HG03378 (cell line): Measurements from ENCODE around the gene IGF1.

Experiments
- ATAC-seq: cut with Tn5 transposase; IDR thresholded peaks from one replicate; pipeline ENCODE4 v1.9.1; 2021; ENCODE audit warnings: mild to moderate bottlenecking, moderate library complexity; ENCODE audit not compliant: unreplicated experiment

IGF1 gene

DNA sequence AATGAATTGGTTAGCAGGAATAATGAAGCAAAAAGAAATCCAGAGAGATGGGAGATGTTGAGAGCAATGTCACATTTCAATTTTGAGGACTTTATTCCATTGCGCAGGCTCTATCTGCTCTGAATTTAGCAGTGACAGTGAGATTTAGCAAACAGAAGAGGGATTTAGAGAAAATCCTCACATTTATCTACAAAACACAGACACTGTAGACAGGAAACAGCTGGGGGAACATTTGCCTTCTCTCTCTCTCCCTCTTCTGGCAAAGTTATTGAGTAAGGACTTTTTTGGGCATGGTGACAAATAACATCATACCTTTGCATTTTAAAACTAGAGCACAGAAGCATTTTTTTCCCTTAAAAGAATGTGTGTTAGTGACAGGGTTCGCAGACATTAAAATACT lies at the start of gene IGF1:
IGF1 (minus strand) TSS at position 158 of the 400 bp plus-strand sequence. CDS start 182 bp downstream, outside the sequence.
- no peak for ATAC-seq

DNA sequence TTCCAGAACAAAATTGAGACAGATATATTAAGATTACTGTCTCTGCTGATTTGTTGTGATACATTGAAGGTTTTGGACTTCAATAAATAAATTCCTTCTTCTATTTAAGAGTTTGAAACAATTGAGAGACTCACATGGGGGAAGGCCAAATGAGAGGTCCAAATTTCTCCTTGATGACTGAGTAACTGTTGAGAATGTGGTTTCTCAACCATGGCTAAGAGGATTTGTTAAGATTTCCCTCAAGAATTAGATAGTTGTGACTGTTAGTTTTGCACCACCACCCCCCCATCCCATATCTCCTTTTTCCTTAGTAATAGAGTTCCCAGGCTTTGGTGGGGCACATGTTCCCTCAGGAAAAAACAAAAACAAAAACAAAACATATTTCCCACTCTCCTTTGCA lies 47.7 kb upstream of the IGF1 start:
- no peak for ATAC-seq

DNA sequence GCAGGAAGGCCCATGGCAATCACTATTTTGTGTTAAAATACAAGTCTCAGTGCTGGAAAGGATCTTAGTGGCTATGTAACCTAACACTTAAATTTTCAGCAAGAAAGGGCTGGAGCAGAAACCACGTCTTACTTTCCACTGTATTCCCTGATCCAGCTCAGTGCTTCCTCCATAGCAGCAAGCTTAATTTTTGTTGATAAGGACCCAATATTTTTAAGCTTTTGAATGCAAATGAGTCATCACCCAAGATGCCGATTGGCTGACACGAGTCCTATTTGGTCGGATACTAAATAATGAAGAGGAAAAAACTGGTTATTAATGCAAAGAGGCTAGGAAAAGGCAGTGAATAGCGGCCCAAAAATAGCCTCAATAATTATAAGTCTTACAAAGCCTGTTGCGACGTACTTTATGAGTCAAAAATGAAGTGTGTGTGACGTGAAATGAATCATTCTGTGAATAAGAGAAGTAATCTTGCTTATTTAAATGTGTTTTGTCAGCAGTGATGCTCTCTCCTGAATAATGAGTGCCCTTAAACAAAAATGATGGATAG lies 46.9 kb upstream of the IGF1 start:
- no peak for ATAC-seq

DNA sequence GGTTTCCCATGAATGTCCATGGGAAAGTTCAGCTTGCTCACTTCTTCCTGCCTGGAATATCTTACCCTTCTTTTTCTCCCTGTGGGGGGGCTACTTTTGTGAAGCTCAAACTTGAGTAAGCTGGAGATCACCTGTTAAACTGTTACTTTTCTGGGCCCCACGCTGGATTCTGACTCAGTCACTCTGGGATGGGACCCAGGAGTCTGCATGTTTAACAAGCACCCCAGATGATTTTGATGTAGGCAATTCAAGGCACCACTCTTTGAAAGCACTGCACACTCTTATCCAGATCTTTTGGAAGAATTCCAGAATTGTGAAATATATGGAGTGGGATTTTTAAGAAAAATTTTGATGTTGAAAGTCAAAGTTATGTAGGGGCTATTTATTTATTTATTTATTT lies 46.3 kb upstream of the IGF1 start:
- ATAC-seq: no peak

DNA sequence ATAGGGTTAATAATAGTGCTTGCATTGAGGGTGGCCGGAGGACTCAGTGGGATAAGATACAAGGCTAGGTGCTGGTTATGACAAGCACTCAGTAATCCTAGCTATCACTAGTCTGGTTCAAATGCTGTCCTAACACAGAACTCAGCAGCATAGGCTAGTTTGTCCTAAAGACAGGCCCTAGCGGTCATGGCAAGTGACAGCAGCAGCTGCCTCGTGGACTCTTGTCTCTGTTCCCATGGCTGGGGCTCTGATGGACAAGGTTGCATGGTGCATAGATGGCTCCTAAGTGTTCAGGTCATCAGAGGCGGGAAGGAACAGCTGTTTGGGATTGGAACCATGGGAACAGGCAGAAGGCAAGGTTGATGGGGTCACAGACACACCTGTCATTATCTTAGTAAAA lies 42.4 kb upstream of the IGF1 start:
- ATAC-seq: no peak

DNA sequence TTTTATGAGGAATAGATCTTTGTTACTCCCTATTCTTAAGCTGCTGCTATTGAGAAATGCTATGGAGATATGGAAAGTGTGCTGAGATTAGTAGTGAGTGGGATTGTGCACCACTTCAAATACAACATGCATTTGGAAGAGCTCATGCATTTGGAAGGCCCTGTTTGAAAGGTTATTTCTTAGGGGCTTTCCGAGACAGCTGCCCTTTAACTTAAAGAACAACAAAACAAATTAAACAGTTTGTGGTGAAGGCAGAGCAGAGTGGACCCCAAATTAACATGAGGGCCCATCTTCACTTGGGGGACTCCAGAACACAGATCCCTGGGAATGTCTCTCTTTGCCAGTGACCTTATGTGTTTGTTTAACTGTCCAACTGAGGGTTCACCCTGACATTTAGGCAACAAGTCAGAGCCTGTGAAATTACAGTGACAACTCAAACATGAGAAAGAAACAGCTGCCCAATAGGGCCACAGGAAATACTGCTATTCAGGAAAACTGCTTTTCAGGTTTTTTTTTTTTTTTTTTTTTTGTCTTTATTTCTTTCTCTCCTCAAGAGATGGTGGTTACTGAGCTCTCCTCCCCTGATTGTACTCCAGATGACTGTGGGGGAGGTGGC lies 41.4 kb upstream of the IGF1 start:
- no peak for ATAC-seq

DNA sequence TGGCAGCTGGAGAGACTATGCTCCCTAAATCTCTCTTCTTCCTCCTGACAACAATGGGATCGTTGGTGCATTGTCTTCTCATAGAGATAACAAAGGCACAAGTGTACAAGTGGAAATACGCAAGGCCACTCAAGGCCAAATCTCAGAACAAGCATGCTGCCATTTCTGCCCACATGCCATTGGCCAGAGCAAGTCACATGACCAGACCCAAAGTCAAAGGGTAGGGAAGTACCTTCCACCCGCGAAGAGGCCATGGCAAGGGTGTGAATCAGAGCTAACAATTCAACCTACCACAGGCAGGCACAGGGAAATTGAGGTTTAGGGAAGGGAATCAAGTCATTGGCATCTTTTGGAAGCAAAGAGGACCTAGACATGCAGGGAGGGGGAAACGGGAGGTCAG lies 38.5 kb upstream of the IGF1 start:
- no peak for ATAC-seq

DNA sequence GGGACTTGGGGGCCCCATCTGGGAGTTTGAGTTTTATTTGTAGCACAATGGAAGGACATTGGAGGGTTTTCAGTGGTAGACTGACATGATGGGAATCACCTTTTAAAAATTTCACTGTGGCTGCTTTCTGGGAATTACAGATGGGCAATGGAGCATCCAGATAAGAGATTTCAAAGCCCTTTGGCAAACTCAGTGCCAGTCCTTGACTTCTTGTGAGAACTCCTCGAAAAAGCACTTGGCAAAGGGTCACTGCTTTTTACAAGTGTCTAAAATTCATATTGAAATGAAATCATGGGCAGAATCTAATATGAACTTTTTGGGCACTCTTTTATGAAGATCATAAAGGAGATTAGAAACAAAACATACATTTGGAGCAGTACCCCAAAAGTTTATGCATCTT lies 34.3 kb upstream of the IGF1 start:
- ATAC-seq: no peak

DNA sequence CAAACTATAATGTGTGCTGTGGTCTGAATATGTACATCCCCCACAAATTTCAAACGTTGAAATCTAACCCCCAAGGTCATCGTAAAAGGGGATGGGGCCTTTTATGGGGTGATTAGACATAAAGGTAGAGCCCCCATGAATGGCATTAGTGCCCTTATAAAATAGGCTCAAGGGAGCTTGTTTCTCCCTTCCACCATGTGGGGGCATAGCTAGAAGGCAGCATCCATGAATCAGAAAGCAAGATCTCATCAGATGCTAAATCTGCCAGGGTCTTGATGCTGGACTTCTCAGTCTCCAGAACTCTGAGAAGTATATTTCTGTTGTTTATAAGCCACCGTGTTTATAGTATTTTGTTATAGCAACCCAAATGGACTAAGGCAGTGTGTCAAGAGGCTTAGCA lies 33.4 kb upstream of the IGF1 start:
- ATAC-seq: no peak

DNA sequence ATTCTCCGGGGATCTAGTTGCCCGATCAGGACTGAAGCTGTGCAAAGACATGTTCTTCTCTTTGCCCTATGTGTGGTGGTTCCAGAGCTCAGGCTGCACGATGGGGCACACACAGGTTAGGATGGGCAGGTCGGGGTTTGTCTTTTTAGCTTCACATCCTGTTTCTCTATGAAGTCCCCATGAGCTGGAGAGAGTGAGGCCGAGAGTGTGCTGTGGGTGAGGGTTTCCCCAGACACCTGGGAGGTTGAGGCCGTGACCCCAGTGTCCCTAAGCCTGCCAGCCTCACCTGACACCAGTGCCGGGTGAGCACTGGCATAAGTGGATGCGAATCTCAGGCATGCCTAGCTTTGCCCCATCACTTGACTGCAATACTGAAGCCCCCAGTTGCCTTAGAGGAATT lies 32.9 kb upstream of the IGF1 start:
- ATAC-seq: peak; percentile 72

DNA sequence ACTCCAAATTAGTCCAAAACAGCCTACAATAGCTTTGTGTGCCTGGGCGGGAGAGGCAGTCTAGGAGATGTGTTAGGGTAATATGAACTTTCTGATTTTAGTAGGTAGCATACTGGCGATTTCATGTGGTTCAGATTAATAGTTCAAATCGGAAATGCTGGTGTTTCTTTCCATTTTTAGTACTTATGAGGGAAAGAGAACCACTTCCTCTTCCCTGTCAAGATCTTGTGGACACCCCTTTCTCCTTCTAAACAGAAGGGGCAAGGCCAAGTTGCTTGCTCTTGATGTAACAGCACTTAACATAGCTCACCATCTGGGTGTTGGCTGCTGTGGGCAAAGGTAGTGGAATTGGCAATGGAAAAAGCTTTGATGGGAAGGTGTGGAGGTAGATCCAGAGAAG lies 32.2 kb upstream of the IGF1 start:
- peak; percentile 17 for ATAC-seq

DNA sequence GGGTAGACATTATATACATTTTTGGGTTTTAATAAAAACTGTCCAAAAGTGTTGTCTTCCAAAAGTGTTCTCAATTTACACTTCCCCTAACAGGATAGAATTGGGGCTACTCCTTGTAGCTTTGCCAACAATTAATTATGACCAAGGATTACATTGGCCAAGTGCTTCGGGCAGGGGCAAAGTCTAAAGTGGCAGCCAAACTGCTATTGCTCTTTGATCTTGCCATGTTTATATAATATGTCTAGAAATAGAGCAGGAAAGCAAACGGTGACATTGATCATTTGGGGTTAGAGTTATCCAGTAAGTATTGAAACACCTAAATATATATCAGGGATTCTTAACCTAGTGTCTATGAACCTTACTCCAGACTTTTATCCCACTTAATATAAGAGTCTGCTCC lies 31.2 kb upstream of the IGF1 start:
- ATAC-seq: no peak

DNA sequence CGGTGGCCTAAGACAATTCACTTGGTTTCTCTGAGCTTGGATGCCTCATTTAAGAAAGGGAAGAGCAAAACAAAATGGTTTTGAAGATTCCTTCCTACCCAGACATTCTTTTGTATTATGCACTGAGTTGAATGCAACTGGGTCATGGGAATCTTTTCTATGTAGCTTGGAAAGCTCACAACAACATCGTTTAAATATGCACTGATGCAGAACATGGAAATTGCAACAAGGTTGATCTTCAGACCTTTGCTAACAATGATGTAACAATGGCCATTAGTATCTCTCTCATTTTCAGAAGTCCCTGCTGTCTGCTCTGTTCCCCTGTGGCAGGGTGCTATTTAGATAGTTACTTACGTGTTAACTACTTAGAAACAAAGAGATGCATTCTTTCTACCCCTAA lies 30.1 kb upstream of the IGF1 start:
- no peak for ATAC-seq

DNA sequence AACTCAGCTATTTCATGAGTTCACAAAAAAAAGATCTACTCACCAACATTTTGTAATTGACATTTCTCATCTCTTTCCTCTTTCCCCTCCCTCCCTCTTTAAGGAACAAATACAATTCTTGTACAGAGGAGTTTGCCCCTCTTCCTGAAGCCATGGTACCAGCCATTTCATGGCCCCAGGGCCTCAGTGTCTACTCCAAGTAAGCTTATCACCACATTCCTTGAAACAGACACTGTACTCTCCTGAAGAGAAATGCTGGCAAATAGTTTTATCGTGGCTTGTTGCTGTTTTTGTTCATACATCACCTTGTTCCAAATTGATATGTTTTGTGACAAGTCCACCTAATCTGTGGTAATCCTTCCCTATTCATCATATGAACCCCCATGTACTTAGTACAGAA lies 29.7 kb upstream of the IGF1 start:
- ATAC-seq: no peak

DNA sequence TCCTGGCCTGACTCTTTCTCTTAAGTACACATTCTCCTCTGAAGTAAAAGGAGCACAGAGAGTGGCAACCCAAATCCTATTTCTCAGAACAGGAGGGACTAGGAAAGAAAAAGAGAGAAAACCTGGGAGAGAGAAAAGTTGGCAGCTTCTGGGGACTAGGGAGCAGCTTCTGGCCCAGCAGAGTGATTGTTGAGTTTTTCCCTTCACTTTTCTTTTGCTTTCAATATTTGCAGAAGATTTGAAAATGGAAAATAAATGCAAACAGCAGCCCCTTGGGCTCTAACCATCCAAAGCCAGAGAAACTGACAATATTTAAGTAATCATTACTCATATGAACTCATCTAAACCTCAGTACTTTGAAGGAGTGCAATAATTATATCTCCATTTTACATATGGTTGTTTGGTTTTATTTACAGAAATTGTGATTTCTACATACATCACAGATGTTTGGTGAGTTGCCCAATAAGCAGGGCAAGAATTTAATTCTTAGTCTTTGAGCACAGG lies 28.8 kb upstream of the IGF1 start:
- ATAC-seq: no peak

DNA sequence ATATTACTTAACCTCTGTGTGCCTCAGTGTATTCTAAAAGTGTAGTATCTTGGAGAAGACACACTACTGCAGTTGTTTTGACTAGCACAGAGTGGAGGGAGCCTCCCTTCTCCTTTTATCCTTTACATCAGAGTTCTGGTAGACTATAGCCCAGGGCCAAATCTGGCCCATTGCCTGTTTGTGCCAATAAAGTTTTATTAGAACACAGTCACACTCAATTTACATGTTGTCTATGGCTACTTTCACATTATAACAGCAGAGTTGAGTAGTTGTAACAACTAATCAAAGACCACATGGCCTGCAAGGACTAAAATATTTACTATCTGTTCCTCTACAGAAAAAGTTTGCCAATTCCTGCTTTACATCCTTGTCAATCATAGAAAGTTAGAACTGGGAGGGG lies 27.7 kb upstream of the IGF1 start:
- no peak for ATAC-seq

DNA sequence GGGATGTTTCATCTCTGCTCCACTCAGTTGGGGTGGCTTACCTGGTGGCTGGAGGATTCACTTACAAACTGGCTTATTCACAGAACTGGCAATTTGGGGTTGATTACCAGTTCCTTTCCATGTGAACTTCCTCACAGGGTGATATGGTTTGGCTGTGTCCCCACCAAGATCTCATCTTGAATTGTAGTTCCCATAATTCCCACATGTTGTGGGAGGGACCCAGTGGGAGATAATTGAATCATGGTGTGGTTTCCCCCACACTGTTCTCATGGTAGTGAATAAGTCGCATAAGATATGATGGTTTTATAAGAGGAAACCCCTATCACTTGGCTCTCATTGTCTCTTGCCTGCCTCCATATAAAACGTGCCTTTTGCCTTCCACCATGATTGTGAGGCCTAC lies 26.9 kb upstream of the IGF1 start:
- ATAC-seq: no peak

DNA sequence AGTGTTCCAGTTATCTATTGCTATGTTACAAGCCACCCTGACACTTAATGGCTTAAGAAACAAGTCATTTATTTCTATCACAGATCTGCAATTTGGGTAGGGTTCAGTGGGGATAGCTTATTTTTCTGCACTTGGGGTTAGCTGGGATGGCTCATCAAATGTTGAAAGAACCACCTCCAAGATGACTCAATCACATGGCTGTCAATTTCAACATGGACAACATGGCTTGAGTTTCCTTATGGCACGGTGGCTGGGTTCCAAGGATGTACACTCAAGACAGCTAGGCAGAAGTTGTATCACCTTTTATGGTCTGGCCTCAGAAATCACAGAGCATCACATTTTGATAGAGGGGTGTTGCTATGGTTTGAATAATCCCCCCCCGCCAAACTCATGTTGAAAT lies 24.5 kb upstream of the IGF1 start:
- no peak for ATAC-seq

DNA sequence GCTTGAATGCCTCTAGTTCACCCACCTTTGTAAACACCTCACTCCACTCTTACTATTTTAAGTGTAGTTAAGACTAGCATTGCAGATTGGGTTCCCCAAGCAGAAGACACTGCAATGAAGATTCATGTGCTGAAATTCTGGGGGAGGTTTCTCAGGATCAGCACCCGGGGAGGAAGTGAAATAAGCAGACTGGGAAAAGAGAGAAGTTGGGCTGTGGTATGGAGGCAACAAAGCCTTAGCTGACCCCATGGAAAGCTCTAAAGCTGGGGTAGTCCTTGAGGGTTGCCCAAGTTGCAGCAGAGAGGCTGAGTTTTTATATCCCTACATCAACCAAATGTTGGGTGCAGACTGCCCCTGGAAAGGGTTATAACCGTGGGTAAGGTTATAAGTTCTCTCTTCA lies 23.9 kb upstream of the IGF1 start:
- no peak for ATAC-seq

DNA sequence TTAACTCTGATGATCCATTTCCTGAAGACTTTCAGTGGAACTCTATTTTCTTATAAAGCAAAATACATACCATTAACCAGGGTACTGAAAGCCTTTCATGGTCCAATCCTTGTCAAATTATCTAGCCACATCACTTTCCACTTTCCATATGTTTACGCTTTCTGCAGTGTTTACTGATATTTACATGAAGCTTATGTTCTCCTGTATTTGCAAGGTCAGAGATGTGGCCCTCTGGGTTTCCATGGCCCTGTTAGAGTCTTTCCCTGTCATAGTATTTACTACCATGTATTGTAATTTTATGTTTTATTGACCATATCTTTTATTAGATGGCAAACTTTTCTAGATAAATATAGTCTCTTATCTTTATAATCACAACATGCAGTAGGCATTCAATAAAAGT lies 23.5 kb upstream of the IGF1 start:
- no peak for ATAC-seq

DNA sequence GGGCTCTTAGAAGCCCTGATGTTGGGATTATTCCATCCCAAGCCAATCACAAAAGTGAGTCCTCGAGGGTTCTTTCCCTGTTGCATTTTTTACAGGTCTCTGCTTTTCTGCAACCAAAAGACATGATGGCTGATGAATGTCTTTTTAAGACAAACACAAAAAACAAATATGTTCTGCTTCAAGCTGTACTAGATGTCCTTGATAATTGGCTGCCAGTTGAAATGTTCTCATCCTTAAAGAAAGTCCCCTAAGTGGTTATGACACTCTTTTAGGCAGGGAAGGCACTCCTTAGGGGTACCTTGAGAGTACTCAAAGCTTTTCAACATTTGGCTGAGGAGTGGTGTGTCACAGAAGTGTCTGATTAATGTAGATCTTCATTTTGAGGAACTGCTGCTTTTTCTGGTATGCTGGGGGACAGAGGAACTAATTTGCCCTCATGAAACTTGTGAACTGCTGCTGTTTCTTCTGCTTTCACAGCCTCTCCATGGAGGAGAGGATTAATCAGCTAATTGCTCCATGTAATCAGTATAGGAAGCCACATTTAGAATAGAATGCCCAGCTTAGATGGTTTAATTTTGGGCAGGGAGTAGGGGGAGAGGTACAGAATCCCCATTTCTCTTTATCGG lies 22.8 kb upstream of the IGF1 start:
- peak; percentile 86 for ATAC-seq

DNA sequence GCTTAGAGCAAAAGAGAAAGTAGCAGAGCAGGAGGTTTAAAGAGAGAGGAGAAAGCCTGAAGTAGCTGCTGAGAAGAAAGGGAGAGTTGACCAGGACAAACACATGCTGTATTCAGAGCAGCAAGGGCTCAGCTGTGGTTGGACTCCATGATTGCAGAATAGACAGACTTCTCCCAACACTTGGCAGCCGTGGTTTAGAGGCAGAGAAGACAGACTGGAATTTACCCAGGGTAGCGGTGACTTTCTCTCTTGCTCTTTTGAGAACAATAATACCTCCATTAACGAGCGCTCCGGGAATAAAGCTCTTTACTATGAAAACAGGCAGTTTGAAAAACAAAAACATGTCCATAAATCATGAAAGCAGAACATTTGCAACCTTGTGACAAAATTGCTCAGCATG lies 21.4 kb upstream of the IGF1 start:
- ATAC-seq: no peak

DNA sequence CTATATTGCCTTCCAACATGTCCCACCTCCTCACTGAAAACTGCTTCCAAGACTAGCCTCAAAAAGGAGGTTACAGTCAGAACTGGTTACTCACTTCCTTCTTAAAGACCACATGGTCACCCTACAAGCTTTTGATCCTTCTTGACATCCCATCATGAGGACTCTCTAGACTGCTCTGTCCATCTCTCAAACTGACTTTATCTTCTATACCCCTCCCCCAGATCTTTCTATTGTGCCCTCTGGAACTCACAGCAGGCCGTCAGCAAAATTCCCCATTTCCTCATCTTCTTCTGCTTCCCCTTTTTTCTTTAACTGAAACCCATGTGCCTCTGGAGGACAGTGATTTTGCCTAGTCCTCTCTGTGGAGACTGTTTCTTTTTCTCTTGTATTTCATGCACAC lies 18.1 kb upstream of the IGF1 start:
- ATAC-seq: no peak
